H1 (cell line): ENCODE data around the gene SYVN1. TPM values are rescaled to one million over a fixed set of nuclear protein-coding genes. Genes with fewer than 3 reads are reported as not detected.

Experiments used
- CTCF ChIA-PET: fragments of 300-600 bp; sonication (Branson Sonifier 250); formaldehyde crosslinking; loops from one replicate; lab custom pipeline; 2021; ENCODE audit not compliant: partially characterized antibody; lab: Charles Lee
- POLR2A ChIA-PET: fragments of 300-600 bp; sonication (Branson Sonifier 250); formaldehyde crosslinking; loops from one replicate; lab custom pipeline; 2021; ENCODE audit warnings: inconsistent platforms; ENCODE audit not compliant: partially characterized antibody; lab: Charles Lee
- DNase-seq, 2 experiments: peaks; one replicate each; pipeline versions ENCODE4 v3.0.0 to v3.0.0-alpha.2; 2010 to 2022; ENCODE audit warnings: low spot score in 2 of 2, low read depth in 1 of 2, mixed read lengths in 1 of 2
- FAIRE-seq: peaks from 2 replicates; lab custom pipeline; 2011; peaks lifted over from hg19 to GRCh38; lab: Jason Lieb, UNC
- H2AFZ ChIP-seq: 2 replicates; pipeline ENCODE4 v1.8.1; 2012; ENCODE audit warnings: low read length, inconsistent platforms
- H2AK5ac ChIP-seq: 2 replicates; pipeline ENCODE4 v1.6.1; 2013; ENCODE audit warnings: low read depth, low read length
- H2BK120ac ChIP-seq: replicated peaks from 2 replicates; pipeline ENCODE3; 2013; ENCODE audit warnings: low read depth, low read length, inconsistent platforms
- H2BK12ac ChIP-seq: 2 replicates; pipeline ENCODE4 v1.6.1; 2013; ENCODE audit warnings: low read depth, low read length
- H2BK15ac ChIP-seq: 2 replicates; pipeline ENCODE4 v1.6.1; 2013; ENCODE audit warnings: low read length
- H2BK20ac ChIP-seq: 2 replicates; pipeline ENCODE4 v1.6.1; 2013; ENCODE audit warnings: low read length
- H2BK5ac ChIP-seq: 2 replicates; pipeline ENCODE4 v1.6.1; 2013; ENCODE audit warnings: low read depth, low read length
- H3K14ac ChIP-seq: 2 replicates; pipeline ENCODE4 v1.6.1; 2013; ENCODE audit warnings: inconsistent platforms; ENCODE audit not compliant: insufficient read length
- H3K18ac ChIP-seq: 2 replicates; pipeline ENCODE4 v1.6.1; 2013; ENCODE audit warnings: low read length; ENCODE audit errors: extremely low read depth
- H3K23ac ChIP-seq: 2 replicates; pipeline ENCODE4 v1.6.1; 2013; ENCODE audit warnings: inconsistent platforms; ENCODE audit not compliant: insufficient read length
- H3K23me2 ChIP-seq: 2 replicates; pipeline ENCODE4 v1.6.1; 2013; ENCODE audit warnings: low read depth, low read length
- H3K27ac ChIP-seq: 2 replicates; pipeline ENCODE4 v1.6.1; 2011; ENCODE audit warnings: low read depth, low read length, inconsistent platforms
- H3K27me3 ChIP-seq, 4 experiments: replicated peaks in 1 of 4; 1 replicate in 1 of 4; 2 replicates in 3 of 4; pipeline versions ENCODE4 v1.6.1 to v1.8.1; 2011 to 2013; ENCODE audit warnings: low read length in 3 of 4, mild to moderate bottlenecking in 3 of 4, inconsistent platforms in 2 of 4, mixed read lengths in 2 of 4, moderate library complexity in 1 of 4; ENCODE audit not compliant: control insufficient read depth in 3 of 4, insufficient read depth in 3 of 4; ENCODE audit errors: extremely low read depth in 1 of 4
- H3K36me3 ChIP-seq, 4 experiments: 2 replicates each; pipeline versions ENCODE4 v1.6.1 to v1.8.1; 2011 to 2013; ENCODE audit warnings: mild to moderate bottlenecking in 4 of 4, low read length in 3 of 4, moderate library complexity in 2 of 4, control low read depth in 1 of 4, inconsistent platforms in 1 of 4; ENCODE audit not compliant: insufficient read depth in 4 of 4, control insufficient read depth in 2 of 4
- H3K4ac ChIP-seq: replicated peaks from 2 replicates; pipeline ENCODE3; 2013; ENCODE audit warnings: low read length, low read depth, mixed read lengths, inconsistent platforms; ENCODE audit not compliant: insufficient read length
- H3K4me1 ChIP-seq, 4 experiments: replicated peaks in 1 of 4; 1 replicate in 1 of 4; 2 replicates in 3 of 4; pipeline versions ENCODE4 v1.6.1 to v1.8.1; 2011 to 2013; ENCODE audit warnings: low read length in 3 of 4, inconsistent platforms in 2 of 4, mixed read lengths in 1 of 4; ENCODE audit not compliant: insufficient read depth in 4 of 4, control insufficient read depth in 3 of 4
- H3K4me2 ChIP-seq, 2 experiments: 2 replicates each; pipeline versions ENCODE4 v1.6.1 to v1.8.1; 2011 to 2013; ENCODE audit warnings: low read depth in 2 of 2, low read length in 2 of 2, control low read depth in 1 of 2, inconsistent platforms in 1 of 2, mild to moderate bottlenecking in 1 of 2; ENCODE audit not compliant: insufficient read depth in 1 of 2
- H3K4me3 ChIP-seq, 4 experiments: fragments of 200-600, 300-600 bp in 1 of 4; sonication (generic), shearing (Covaris generic), sonication (Bioruptor Twin) in 1 of 4; 2 replicates each; pipeline versions ENCODE4 v1.5.1 to v1.8.1; 2011 to 2016; ENCODE audit warnings: low read length in 4 of 4, low read depth in 3 of 4, control low read depth in 2 of 4, inconsistent platforms in 2 of 4, mild to moderate bottlenecking in 2 of 4, mixed read lengths in 1 of 4, moderate library complexity in 1 of 4; ENCODE audit not compliant: insufficient read depth in 2 of 4; ENCODE audit errors: extremely low read depth in 1 of 4
- H3K56ac ChIP-seq: replicated peaks from 2 replicates; pipeline ENCODE3; 2013; ENCODE audit warnings: low read depth, mild to moderate bottlenecking, mixed read lengths, low read length, inconsistent platforms; ENCODE audit not compliant: insufficient read length
- H3K79me1 ChIP-seq: 2 replicates; pipeline ENCODE4 v1.6.1; 2013; ENCODE audit warnings: low read depth, low read length, control low read depth
- H3K79me2 ChIP-seq, 2 experiments: 2 replicates each; pipeline versions ENCODE4 v1.6.1 to v1.8.1; 2012 to 2013; ENCODE audit warnings: low read length in 2 of 2, mild to moderate bottlenecking in 2 of 2, inconsistent platforms in 1 of 2; ENCODE audit not compliant: insufficient read depth in 2 of 2, control insufficient read depth in 1 of 2
- H3K9ac ChIP-seq, 4 experiments: replicated peaks in 1 of 4; 1 replicate in 1 of 4; 2 replicates in 3 of 4; pipeline versions ENCODE4 v1.6.1 to v1.8.1; 2011 to 2013; ENCODE audit warnings: low read depth in 3 of 4, low read length in 3 of 4, control low read depth in 2 of 4, mild to moderate bottlenecking in 2 of 4, moderate library complexity in 2 of 4, inconsistent platforms in 1 of 4; ENCODE audit errors: extremely low read depth in 1 of 4
- H3K9me3 ChIP-seq, 2 experiments: 2 replicates each; pipeline versions ENCODE4 v1.6.1 to v1.8.1; 2012 to 2013; ENCODE audit warnings: mild to moderate bottlenecking in 2 of 2, moderate library complexity in 2 of 2, control low read depth in 1 of 2, inconsistent platforms in 1 of 2, low read depth in 1 of 2, low read length in 1 of 2, mixed read lengths in 1 of 2; ENCODE audit not compliant: insufficient read depth in 2 of 2
- H4K20me1 ChIP-seq, 2 experiments: replicated peaks in 1 of 2; 2 replicates each; pipeline versions ENCODE3 to v1.8.1; 2011 to 2013; ENCODE audit warnings: inconsistent platforms in 2 of 2, low read length in 2 of 2, mild to moderate bottlenecking in 1 of 2; ENCODE audit not compliant: insufficient read depth in 2 of 2, control insufficient read depth in 1 of 2
- H4K5ac ChIP-seq: 2 replicates; pipeline ENCODE4 v1.6.1; 2013; ENCODE audit warnings: low read length, low read depth, mixed read lengths, inconsistent platforms; ENCODE audit not compliant: insufficient read length
- H4K8ac ChIP-seq: 2 replicates; pipeline ENCODE4 v1.8.0; 2013; ENCODE audit warnings: mild to moderate bottlenecking, moderate library complexity, low read length, inconsistent platforms; ENCODE audit not compliant: insufficient read depth; ENCODE audit errors: extremely low read depth
- H4K91ac ChIP-seq: replicated peaks from 2 replicates; pipeline ENCODE3; 2013; ENCODE audit warnings: low read length, mixed read lengths, inconsistent platforms; ENCODE audit not compliant: insufficient read length
- EP300 ChIP-seq, 2 experiments: IDR thresholded peaks; 1 replicate in 1 of 2; 2 replicates in 1 of 2; pipeline ENCODE4 v1.6.1; 2011 to 2012; ENCODE audit warnings: low read depth in 2 of 2, low read length in 2 of 2, mild to moderate bottlenecking in 2 of 2, borderline replicate concordance in 1 of 2, inconsistent platforms in 1 of 2, moderate library complexity in 1 of 2
- SIN3A ChIP-seq, 2 experiments: IDR thresholded peaks in 1 of 2; conservative IDR thresholded peaks in 1 of 2; 2 replicates each; pipeline ENCODE4 v1.6.1; 2011 to 2012; ENCODE audit warnings: low read length in 2 of 2, improper control_type of control experiment in 1 of 2, low read depth in 1 of 2, mild to moderate bottlenecking in 1 of 2
- WGBS, 2 experiments: shearing (Covaris generic) in 1 of 2; methylation state at CpG; one replicate each; pipeline versions ENCODE4 v1.1.6 to v1.1.7; 2013 to 2015; ENCODE audit warnings: low lambda C conversion rate in 2 of 2, mixed read lengths in 2 of 2, inconsistent platforms in 1 of 2, low coverage in 1 of 2, missing lambda C conversion rate in 1 of 2; ENCODE audit not compliant: insufficient replicate concordance in 2 of 2, insufficient coverage in 1 of 2, insufficient read length in 1 of 2; ENCODE audit errors: extremely low coverage in 1 of 2, missing lambda C conversion rate in 1 of 2; 5-methylcytosine and 5-hydroxymethylcytosine counted together
- polyA plus RNA-seq, 7 experiments: library from polyadenylated mRNA; depleted of rRNA in 3 of 7; stranded (reverse) in 5 of 7; unstranded in 2 of 7; fragments of >200 nt in 5 of 7; fragments of 200-250 nt in 2 of 7; gene quantifications; 1 replicate in 5 of 7; 2 replicates in 1 of 7; 4 replicates in 1 of 7; pipeline versions ENCODE4 v1.2.1 to v1.2.3, GENCODE V29; 2011 to 2013; ENCODE audit warnings: missing spikeins in 2 of 7, mixed read lengths in 2 of 7
- total RNA-seq: library from RNA; stranded (reverse); fragmentation: NEBNext Ultra II Directional; extraction: Animal tissue kit (Norgen Biotek cat#: 25700); gene quantifications from 2 replicates; pipeline ENCODE4 v1.2.1, GENCODE V29; 2021

SYVN1 gene
- total and polyA plus RNA-seq, 2 of the 8 experiments (the other 6 are each of a cell fraction or from before 2014, with no cell fraction given) = 27.8 to 29.4 TPM

DNA sequence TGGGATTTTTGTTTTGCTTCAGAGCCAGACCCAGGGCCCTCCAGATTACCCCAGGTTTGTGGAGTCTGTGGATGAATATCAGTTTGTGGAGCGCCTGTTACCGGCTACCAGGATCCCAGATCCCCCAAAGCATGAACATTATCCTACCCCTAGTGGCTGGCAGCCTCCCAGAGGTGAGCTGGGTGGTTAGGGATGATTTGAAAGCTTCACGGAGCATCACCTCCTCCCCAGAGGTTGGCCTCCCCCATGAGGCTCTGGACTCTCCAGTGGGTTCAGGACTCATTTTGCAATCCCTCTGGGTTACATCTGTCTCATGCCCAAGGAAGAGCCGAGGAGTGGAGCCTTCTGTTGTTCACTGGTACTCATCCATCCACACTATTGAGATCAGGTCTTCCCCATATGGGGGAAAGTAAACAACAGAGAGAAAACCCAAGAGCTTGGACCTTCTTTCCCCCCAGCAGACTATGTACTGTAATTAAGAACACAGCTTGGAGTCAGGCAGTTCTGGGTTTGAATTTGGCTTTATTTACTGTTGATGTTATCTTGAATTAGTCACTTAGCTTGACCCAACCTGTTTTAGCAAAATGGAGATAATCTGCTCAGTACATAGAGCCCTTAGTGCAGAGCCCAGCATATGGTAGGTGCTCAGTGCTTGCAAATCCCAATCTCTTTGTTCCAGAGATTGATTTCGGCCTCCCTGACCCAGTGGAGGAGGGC, 9.7 kb downstream of the SYVN1 start:
- Histone ChIP-seq H3K36me3 (peaks cover 20 to 60% (median 53%) of the 10 kb centered on the region in 4 experiments), H3K23ac (no peak overlapping the region)
- POLR2A ChIA-PET = interaction anchor here (1.3 to 17.4 kb wide), 4 partner anchors 6 to 56 kb away, joined by 3 to 305 read pairs (median 170); partner anchors contain the start of genes FAU, MRPL49, SYVN1 and TM7SF2

More for the DNA sequence above, 9.7 kb downstream of the SYVN1 start:
- H2AK5ac ChIP-seq = no peak overlapping the region
- no peak overlapping the region for H3K27ac ChIP-seq
- peaks cover 0 to 6% (median 1%) of the 10 kb centered on the region in 4 experiments; a peak in 4 of 7 replicates for H3K4me1 ChIP-seq
- H2BK120ac ChIP-seq = no peak overlapping the region
- H2BK15ac ChIP-seq = no peak overlapping the region
- FAIRE-seq (no peak), DNase-seq (no peak)
- no peak overlapping the region for H3K4me3 ChIP-seq
- WGBS, 2 experiments = 95% methylated on average over 5 of the region's 5 CpGs; no CpG with 5 or more reads in 1 of the 2 experiments
- no peak overlapping the region for H3K4me2 ChIP-seq
- H4K5ac ChIP-seq = no peak overlapping the region
- H3K9ac ChIP-seq = no peak overlapping the region; a peak in 1 of 7 replicates
- H3K4ac ChIP-seq = no peak overlapping the region
- H2BK5ac ChIP-seq = no peak overlapping the region
- peaks cover 0 to 7% of the 10 kb centered on the region in 2 experiments for H4K20me1 ChIP-seq
- peaks cover 9% of the 10 kb centered on the region for H3K79me1 ChIP-seq
- no peak overlapping the region for H2AFZ ChIP-seq
- no peak overlapping the region for H2BK12ac ChIP-seq
- no peak overlapping the region for H2BK20ac ChIP-seq
- no peaks in the 10 kb centered on the region for H3K27me3 ChIP-seq
- no peaks in the 10 kb centered on the region for H3K9me3 ChIP-seq
- H3K14ac ChIP-seq = no peak overlapping the region
- no peak for TF ChIP-seq EP300 (IDR thresholded peaks at IDR 0.05; ENCODE audit: borderline replicate concordance in 1 of 2, low read depth in 2 of 2, low read length in 2 of 2)
- no peak for TF ChIP-seq SIN3A (conservative IDR thresholded peaks at IDR 0.05 in 1 of 2, IDR thresholded peaks at IDR 0.05 in 1 of 2; ENCODE audit: low read depth in 1 of 2, low read length in 2 of 2)
- CTCF ChIA-PET = interaction anchor here (1.1 to 9.5 kb wide), 2 partner anchors 14 to 50 kb away, joined by 4 to 71 read pairs; partner anchors contain the start of gene TM7SF2
- H4K91ac ChIP-seq = no peak overlapping the region
- no peak overlapping the region for H4K8ac ChIP-seq
- H3K56ac ChIP-seq = no peak overlapping the region
- H3K18ac ChIP-seq = no peak overlapping the region
- peaks cover 6 to 38% of the 10 kb centered on the region in 2 experiments for H3K79me2 ChIP-seq
- peaks cover 3% of the 10 kb centered on the region; the same call in 1 of the 2 replicates for H3K23me2 ChIP-seq
